ENCODE measurements around the gene KRTAP20-4. TPM values are rescaled to one million over a fixed set of nuclear protein-coding genes. Genes with fewer than 3 reads are reported as not detected.

The KRTAP20-4 gene
- total RNA-seq, 1 donor from 2014 or later: not detected

DNA sequence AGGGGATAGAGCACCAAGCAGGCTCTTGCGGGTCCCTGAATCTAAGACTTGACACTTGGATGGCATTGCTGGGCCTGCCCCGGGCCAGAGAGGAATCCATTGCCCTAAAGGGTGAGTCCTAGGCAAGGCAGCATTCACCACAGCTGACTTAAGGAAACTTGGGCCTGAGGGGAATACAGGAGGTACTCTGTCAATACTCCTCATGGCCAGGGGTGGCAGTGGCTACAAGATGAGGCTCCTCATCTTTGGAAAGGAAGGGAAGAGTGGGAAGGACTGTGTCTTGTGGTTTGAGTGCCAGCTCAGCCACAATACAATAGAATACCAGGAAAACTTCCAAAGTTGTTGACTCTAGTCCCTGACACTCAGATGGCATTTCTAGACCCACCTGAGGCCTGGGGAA lies 14.5 kb upstream of the KRTAP20-4 start:
- no peak overlapping the region for H3K27ac Mint-ChIP-seq
- H3K4me2 ChIP-seq: no peak overlapping the region
- no peaks in the 10 kb centered on the region for H3F3A ChIP-seq (ENCODE audit: low read depth)
- H3K4me1 ChIP-seq: no peaks in the 10 kb centered on the region
- no peaks in the 10 kb centered on the region for H3K79me2 ChIP-seq (ENCODE audit: low read depth)
- H3K36me3 Mint-ChIP-seq: no peaks in the 10 kb centered on the region
- TF ChIP-seq EZH2phosphoT487 (IDR thresholded peaks at IDR 0.05) (no peak), EZH2 (IDR thresholded peaks at IDR 0.05) (no peak)
- TF ChIP-seq, protein P1, sequence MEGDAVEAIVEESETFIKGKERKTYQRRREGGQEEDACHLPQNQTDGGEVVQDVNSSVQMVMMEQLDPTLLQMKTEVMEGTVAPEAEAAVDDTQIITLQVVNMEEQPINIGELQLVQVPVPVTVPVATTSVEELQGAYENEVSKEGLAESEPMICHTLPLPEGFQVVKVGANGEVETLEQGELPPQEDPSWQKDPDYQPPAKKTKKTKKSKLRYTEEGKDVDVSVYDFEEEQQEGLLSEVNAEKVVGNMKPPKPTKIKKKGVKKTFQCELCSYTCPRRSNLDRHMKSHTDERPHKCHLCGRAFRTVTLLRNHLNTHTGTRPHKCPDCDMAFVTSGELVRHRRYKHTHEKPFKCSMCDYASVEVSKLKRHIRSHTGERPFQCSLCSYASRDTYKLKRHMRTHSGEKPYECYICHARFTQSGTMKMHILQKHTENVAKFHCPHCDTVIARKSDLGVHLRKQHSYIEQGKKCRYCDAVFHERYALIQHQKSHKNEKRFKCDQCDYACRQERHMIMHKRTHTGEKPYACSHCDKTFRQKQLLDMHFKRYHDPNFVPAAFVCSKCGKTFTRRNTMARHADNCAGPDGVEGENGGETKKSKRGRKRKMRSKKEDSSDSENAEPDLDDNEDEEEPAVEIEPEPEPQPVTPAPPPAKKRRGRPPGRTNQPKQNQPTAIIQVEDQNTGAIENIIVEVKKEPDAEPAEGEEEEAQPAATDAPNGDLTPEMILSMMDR (IDR thresholded peaks at IDR 0.05): no peak
- H3K27me3 ChIP-seq: no peaks in the 10 kb centered on the region
- no peak overlapping the region for H3K4me3 Mint-ChIP-seq
- no peak for DNase-seq (ENCODE audit: low spot score)
- no peak overlapping the region for H3K27ac ChIP-seq
- H3K36me3 ChIP-seq: no peaks in the 10 kb centered on the region
- H3K27me3 Mint-ChIP-seq (ENCODE audit: insufficient read depth, low read depth): peaks cover 10% of the 10 kb centered on the region
- no peak overlapping the region for H2AFZ ChIP-seq (replicated peaks)
- H3K9ac ChIP-seq: no peak overlapping the region
- no peaks in the 10 kb centered on the region for H3K4me1 Mint-ChIP-seq
- no peaks in the 10 kb centered on the region for H3K9me3 Mint-ChIP-seq
- H3K4me3 ChIP-seq: no peak overlapping the region
- H3K9me3 ChIP-seq (ENCODE audit: low read depth): peaks cover 5% of the 10 kb centered on the region
- H4K20me1 ChIP-seq (ENCODE audit: low read depth): no peaks in the 10 kb centered on the region

DNA sequence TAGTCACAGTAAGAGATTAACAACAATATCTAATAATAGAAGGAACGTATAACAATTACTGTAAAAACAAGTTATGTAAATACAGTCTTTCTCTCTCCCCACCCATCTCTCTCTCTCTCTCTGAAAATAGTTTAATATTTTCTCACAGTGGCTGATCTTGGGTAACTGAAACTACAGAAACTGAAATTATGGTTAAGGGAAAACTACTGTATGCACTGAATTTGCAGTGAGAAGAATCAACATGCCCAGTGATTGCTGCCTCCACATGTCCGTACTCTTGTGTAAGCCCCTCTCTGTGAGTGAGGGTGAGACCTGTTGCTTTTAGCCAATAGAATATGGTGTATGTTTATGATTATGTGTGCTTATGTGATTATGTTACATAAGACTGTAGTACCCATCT lies 8.3 kb upstream of the KRTAP20-4 start:
- Histone ChIP-seq H4K20me1 (ENCODE audit: low read depth) (no peaks in the 10 kb centered on the region), H3K27ac (no peak overlapping the region), H3K27me3 (no peaks in the 10 kb centered on the region), H3K36me3 (no peaks in the 10 kb centered on the region), H2AFZ (replicated peaks) (no peak overlapping the region), H3K4me3 (no peak overlapping the region), H3K4me2 (no peak overlapping the region), H3K4me1 (no peaks in the 10 kb centered on the region), H3K79me2 (ENCODE audit: low read depth) (no peaks in the 10 kb centered on the region), H3K9me3 (ENCODE audit: low read depth) (peaks cover 17% of the 10 kb centered on the region), H3K9ac (no peak overlapping the region), H3F3A (ENCODE audit: low read depth) (no peaks in the 10 kb centered on the region)
- no peak overlapping the region for H3K4me3 Mint-ChIP-seq
- H3K4me1 Mint-ChIP-seq: no peaks in the 10 kb centered on the region
- no peaks in the 10 kb centered on the region for H3K9me3 Mint-ChIP-seq
- no peak overlapping the region for H3K27ac Mint-ChIP-seq
- TF ChIP-seq EZH2 (IDR thresholded peaks at IDR 0.05) (no peak), EZH2phosphoT487 (IDR thresholded peaks at IDR 0.05) (no peak)
- TF ChIP-seq, protein P1 (IDR thresholded peaks at IDR 0.05): no peak
- DNase-seq (ENCODE audit: low spot score): no peak
- H3K36me3 Mint-ChIP-seq: no peaks in the 10 kb centered on the region
- peaks cover 6% of the 10 kb centered on the region for H3K27me3 Mint-ChIP-seq (ENCODE audit: insufficient read depth, low read depth)

DNA sequence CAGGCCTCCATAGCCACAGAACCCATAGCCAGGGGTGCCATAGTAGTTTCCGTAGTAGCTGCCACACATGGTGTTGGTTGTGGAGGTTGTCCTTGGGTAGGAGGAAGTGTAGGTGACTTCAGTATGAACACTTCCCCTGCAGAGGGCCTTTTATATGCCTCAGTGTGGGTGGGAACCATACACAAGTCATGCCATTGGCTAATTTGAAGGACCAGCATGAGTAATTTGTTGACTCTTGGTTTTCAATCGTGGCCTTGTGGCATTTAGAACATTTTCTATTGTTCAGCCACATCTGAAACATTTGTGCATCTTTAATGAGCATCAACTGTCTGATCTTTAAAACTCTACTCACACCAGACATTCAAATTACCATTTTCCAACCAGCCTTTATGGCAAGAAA lies 6.6 kb upstream of the KRTAP20-4 start, which contains the start of gene KRTAP6-1:
TSS of gene KRTAP6-1 (minus strand) at position 95 of the 400 bp plus-strand sequence. CDS start at position 69, 26 bp downstream.
- Mint-ChIP-seq H3K27ac (no peak within 1 kb of the TSS), H3K9me3 (no peaks in the 10 kb centered on the region), H3K4me1 (no peaks in the 10 kb centered on the region), H3K36me3 (no peaks in the 10 kb centered on the region), H3K4me3 (no peak within 1 kb of the TSS), H3K27me3 (ENCODE audit: insufficient read depth, low read depth) (peaks cover 3% of the 10 kb centered on the region)
- no peak within 1 kb of the TSS for H3K27ac ChIP-seq
- peaks cover 26% of the 10 kb centered on the region for H3K9me3 ChIP-seq (ENCODE audit: low read depth)
- H3K4me3 ChIP-seq: no peak within 1 kb of the TSS
- no peaks in the 10 kb centered on the region for H3K79me2 ChIP-seq (ENCODE audit: low read depth)
- no peak within 1 kb of the TSS for H3K4me2 ChIP-seq
- no peaks in the 10 kb centered on the region for H3K4me1 ChIP-seq
- TF ChIP-seq EZH2phosphoT487 (IDR thresholded peaks at IDR 0.05): no peak
- TF ChIP-seq, protein P1 (IDR thresholded peaks at IDR 0.05): no peak
- TF ChIP-seq EZH2 (IDR thresholded peaks at IDR 0.05): no peak
- H3K9ac ChIP-seq: no peak within 1 kb of the TSS
- no peaks in the 10 kb centered on the region for H3K27me3 ChIP-seq
- DNase-seq (ENCODE audit: low spot score): no peak
- no peaks in the 10 kb centered on the region for H4K20me1 ChIP-seq (ENCODE audit: low read depth)
- no peaks in the 10 kb centered on the region for H3F3A ChIP-seq (ENCODE audit: low read depth)
- no peak within 1 kb of the TSS for H2AFZ ChIP-seq (replicated peaks)
- no peaks in the 10 kb centered on the region for H3K36me3 ChIP-seq

Data from neural progenitor cell (in vitro differentiated cells).